Occipital lobe (tissue), 3 donors: ENCODE measurements around the gene IL13RA2. TPM values are rescaled to one million over a fixed set of nuclear protein-coding genes. Genes with fewer than 3 reads are reported as not detected.

ENCODE experiments used
- DNase-seq: peaks from one replicate; lab custom pipeline; 2025; lab: John Stamatoyannopoulos, UW
- small RNA-seq: library from RNA; depleted of rRNA; stranded (forward); fragments of <200 nt; gene quantifications from one replicate; pipeline ENCODE3, GENCODE V24; 2014
- total RNA-seq: library from RNA; depleted of rRNA; stranded (reverse); fragments of >200 nt; gene quantifications from one replicate; pipeline ENCODE4 v1.2.3, GENCODE V29; 2014

Gene IL13RA2
- total RNA-seq, 1 donor from 2014 or later = 8.1 TPM

GRCh38 chrX:114997779-114998178 is 19.6 kb downstream of the IL13RA2 start:
- DNase-seq = no peak

- no peak for DNase-seq
These were observed 31.3 kb downstream of the IL13RA2 start for GRCh38 chrX:114985967-114986592.

- no peak for DNase-seq
These were observed 41.1 kb downstream of the IL13RA2 start for GRCh38 chrX:114976292-114976691.

GRCh38 chrX:114973013-114973412 is 44.4 kb downstream of the IL13RA2 start:
- DNase-seq = no peak

DNA sequence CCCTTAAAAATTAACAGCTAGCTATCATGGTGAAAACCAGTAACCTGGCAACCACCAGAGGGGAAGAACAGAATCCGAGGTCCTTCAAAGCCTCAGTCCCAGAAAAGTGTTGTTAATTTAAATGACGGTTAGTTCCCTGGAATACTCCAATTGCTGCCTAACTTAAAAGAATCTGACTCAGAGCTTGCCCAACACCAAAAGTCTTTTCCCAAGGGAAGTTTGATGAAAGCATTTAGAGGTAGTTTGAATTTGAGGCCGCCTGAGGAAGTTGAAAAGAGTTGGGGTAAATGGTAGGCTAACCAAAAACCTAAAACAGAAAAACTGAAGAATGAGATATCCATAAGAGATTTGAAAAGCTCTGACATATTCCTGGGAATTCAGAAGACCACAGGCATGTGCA is 46.6 kb downstream of the IL13RA2 start:
- DNase-seq = no peak

GRCh38 chrX:114964374-114964773 is 53.0 kb downstream of the IL13RA2 start:
- no peak for DNase-seq

GRCh38 chrX:114962209-114962608 is 55.2 kb downstream of the IL13RA2 start:
- no peak for DNase-seq

GRCh38 chrX:114959729-114960128 is 57.7 kb downstream of the IL13RA2 start:
- DNase-seq = no peak

Small RNA genes within 50 kb of the gene (small RNA-seq; reads per million reads assigned to genes)
- gene RNU6-648P = not detected

Other genes starting within 250 kb of the IL13RA2 start
- not detected for gene RBMXL3, start 171.8 kb upstream of the IL13RA2 start, total RNA-seq
- gene LRCH2, start 216.5 kb upstream of the IL13RA2 start, total RNA-seq = 58.2 TPM